ENCODE results near the gene TREML4. TPM values are rescaled to one million over a fixed set of nuclear protein-coding genes. Genes with fewer than 3 reads are reported as not detected.

The TREML4 gene
- total RNA-seq, 2 experiments from 2014 or later: not detected

- Mint-ChIP-seq H3K4me1 (ENCODE audit: low read depth) (peaks cover 12% of the 10 kb centered on the region), H3K36me3 (ENCODE audit: low read depth) (no peaks in the 10 kb centered on the region), H3K27me3 (no peaks in the 10 kb centered on the region), H3K9me3 (no peaks in the 10 kb centered on the region), H3K27ac (no peak overlapping the region), H3K4me3 (no peak overlapping the region)
- no peak overlapping the region for H3K27ac ChIP-seq (ENCODE audit: low read depth in 1 of 2, low read length in 2 of 2)
- H3K4me1 ChIP-seq (ENCODE audit: insufficient read depth, low read length): peaks cover 7% of the 10 kb centered on the region
- H3K36me3 ChIP-seq (ENCODE audit: insufficient read depth, low read length): no peaks in the 10 kb centered on the region
- H3K27me3 ChIP-seq (ENCODE audit: control insufficient read depth in 1 of 2, insufficient read depth in 2 of 2, low read length in 2 of 2): peaks cover 0 to 4% of the 10 kb centered on the region in 2 experiments
- H3K4me3 ChIP-seq (ENCODE audit: low read length): no peak overlapping the region
- H3K9me3 ChIP-seq (ENCODE audit: control insufficient read depth in 1 of 2, insufficient read depth in 1 of 2, low read length in 2 of 2): no peaks in the 10 kb centered on the region
- CTCF ChIA-PET: no interaction called here
- ATAC-seq (ENCODE audit: poor library complexity): no peak
- POLR2A ChIA-PET: interaction anchor here (1.0 kb wide), 1 partner anchor 17 kb away, joined by 3 read pairs; no protein-coding TSS in a partner anchor
- DNase-seq: no peak
- intact Hi-C loops (cut with DNase I, micrococcal nuclease): no loop called here
- TF ChIP-seq CTCF (IDR thresholded peaks at IDR 0.05): no peak
These were observed 24.4 kb downstream of the TREML4 start for GRCh38 chr6:41252401-41253169.

- intact Hi-C loops (cut with DNase I, micrococcal nuclease): no loop called here
- Mint-ChIP-seq H3K9me3 (peaks cover 2% of the 10 kb centered on the region), H3K27me3 (no peaks in the 10 kb centered on the region), H3K36me3 (ENCODE audit: low read depth) (peaks cover 3% of the 10 kb centered on the region), H3K4me1 (ENCODE audit: low read depth) (no peaks in the 10 kb centered on the region), H3K4me3 (no peak overlapping the region), H3K27ac (no peak overlapping the region)
- Histone ChIP-seq H3K4me1 (ENCODE audit: insufficient read depth, low read length) (no peaks in the 10 kb centered on the region), H3K9me3 (ENCODE audit: control insufficient read depth in 1 of 2, insufficient read depth in 1 of 2, low read length in 2 of 2) (no peaks in the 10 kb centered on the region), H3K4me3 (ENCODE audit: low read length) (no peak overlapping the region), H3K36me3 (ENCODE audit: insufficient read depth, low read length) (no peaks in the 10 kb centered on the region), H3K27me3 (ENCODE audit: control insufficient read depth in 1 of 2, insufficient read depth in 2 of 2, low read length in 2 of 2) (peaks cover 0 to 4% of the 10 kb centered on the region in 2 experiments), H3K27ac (ENCODE audit: low read depth in 1 of 2, low read length in 2 of 2) (no peak overlapping the region)
- ATAC-seq (ENCODE audit: poor library complexity): no peak
- no peak for DNase-seq
- ChIA-PET CTCF (no interaction called here), POLR2A (no interaction called here)
- TF ChIP-seq CTCF (IDR thresholded peaks at IDR 0.05): no peak
These were observed 27.0 kb downstream of the TREML4 start for GRCh38 chr6:41255110-41255509.

- POLR2A ChIA-PET: no interaction called here
- no peak overlapping the region for H3K4me3 ChIP-seq (ENCODE audit: low read length)
- CTCF ChIA-PET: no interaction called here
These were observed 27.6 kb downstream of the TREML4 start for GRCh38 chr6:41255638-41256246.

More at GRCh38 chr6:41255638-41256246, 27.6 kb downstream of the TREML4 start:
- intact Hi-C loops (cut with DNase I, micrococcal nuclease): no loop called here
- no peaks in the 10 kb centered on the region for H3K4me1 ChIP-seq (ENCODE audit: insufficient read depth, low read length)
- H3K9me3 ChIP-seq (ENCODE audit: control insufficient read depth in 1 of 2, insufficient read depth in 1 of 2, low read length in 2 of 2): peaks cover 0 to 5% of the 10 kb centered on the region in 2 experiments
- H3K27me3 Mint-ChIP-seq: no peaks in the 10 kb centered on the region
- TF ChIP-seq CTCF (IDR thresholded peaks at IDR 0.05): no peak
- H3K27me3 ChIP-seq (ENCODE audit: control insufficient read depth in 1 of 2, insufficient read depth in 2 of 2, low read length in 2 of 2): peaks cover 0 to 4% of the 10 kb centered on the region in 2 experiments
- no peak overlapping the region for H3K27ac ChIP-seq (ENCODE audit: low read depth in 1 of 2, low read length in 2 of 2)
- DNase-seq (no peak), ATAC-seq (ENCODE audit: poor library complexity) (no peak)
- no peak overlapping the region for H3K27ac Mint-ChIP-seq
- H3K36me3 Mint-ChIP-seq (ENCODE audit: low read depth): peaks cover 4% of the 10 kb centered on the region
- H3K36me3 ChIP-seq (ENCODE audit: insufficient read depth, low read length): no peaks in the 10 kb centered on the region
- H3K4me3 Mint-ChIP-seq: no peak overlapping the region
- no peaks in the 10 kb centered on the region for H3K4me1 Mint-ChIP-seq (ENCODE audit: low read depth)
- peaks cover 2% of the 10 kb centered on the region for H3K9me3 Mint-ChIP-seq

All from CD4-positive, alpha-beta T cell (primary cell).